Activated CD8-positive, alpha-beta memory T cell treated with anti-CD3 and anti-CD28 coated beads for 1 hour (primary cell): Measurements from ENCODE around the gene GLIS1.

Source experiments
- DNase-seq, 2 donors: peaks; one replicate each; pipeline ENCODE4 v3.0.0-alpha.2; 2020; ENCODE audit warnings: low read depth in 1 of 2; ENCODE audit errors: extremely low read depth in 1 of 2

GLIS1 gene

GRCh38 chr1:53541263-53541625, 197.7 kb downstream of the GLIS1 start:
- no peak for DNase-seq

- no peak for DNase-seq
Observed at GRCh38 chr1:53540604-53541262, 198.2 kb downstream of the GLIS1 start.

GRCh38 chr1:53539711-53540603, 199.0 kb downstream of the GLIS1 start:
- no peak for DNase-seq

- no peak for DNase-seq
Observed at GRCh38 chr1:53539226-53539625, 199.7 kb downstream of the GLIS1 start.

GRCh38 chr1:53536606-53537005, 202.4 kb downstream of the GLIS1 start:
- no peak for DNase-seq

- DNase-seq, result no peak
Observed at GRCh38 chr1:53535846-53536245, 203.1 kb downstream of the GLIS1 start.

GRCh38 chr1:53535226-53535625, 203.7 kb downstream of the GLIS1 start:
- DNase-seq, result no peak

GRCh38 chr1:53532912-53533311, 206.1 kb downstream of the GLIS1 start:
- no peak for DNase-seq

- DNase-seq, result no peak
Observed at GRCh38 chr1:53532377-53532776, 206.6 kb downstream of the GLIS1 start.

GRCh38 chr1:53530550-53530949, 208.4 kb downstream of the GLIS1 start:
- DNase-seq, result no peak

- DNase-seq, result no peak
Observed at GRCh38 chr1:53529555-53529954, 209.4 kb downstream of the GLIS1 start.

- DNase-seq, result no peak
Observed at GRCh38 chr1:53527368-53527767, 211.6 kb downstream of the GLIS1 start.

GRCh38 chr1:53526451-53527101, 212.4 kb downstream of the GLIS1 start:
- DNase-seq, result no peak

- DNase-seq, result no peak
Observed at GRCh38 chr1:53525595-53525994, 213.4 kb downstream of the GLIS1 start.

- no peak for DNase-seq
Observed at GRCh38 chr1:53524428-53525375, 214.3 kb downstream of the GLIS1 start.

- no peak for DNase-seq
Observed at GRCh38 chr1:53521924-53522552, 216.9 kb downstream of the GLIS1 start.

- DNase-seq, result no peak
Observed at GRCh38 chr1:53520481-53520880, 218.5 kb downstream of the GLIS1 start.

- DNase-seq, result no peak
Observed at GRCh38 chr1:53519421-53519820, 219.5 kb downstream of the GLIS1 start.

- DNase-seq, result no peak
Observed at GRCh38 chr1:53518775-53519174, 220.2 kb downstream of the GLIS1 start.

GRCh38 chr1:53517821-53518352, 221.1 kb downstream of the GLIS1 start:
- DNase-seq, result no peak
